Fibroblast of the aortic adventitia (primary cell): ENCODE measurements around the gene GAS7. TPM values are rescaled to one million over a fixed set of nuclear protein-coding genes. Genes with fewer than 3 reads are reported as not detected.
A peak's percentile ranks its signal among the peaks of the same experiment; 100 is the strongest.
"Not testable (repeated sequence)": the region's sequence is repeated elsewhere in the genome, so short reads cannot be mapped to it uniquely, and the experiment has no call there.

ENCODE experiments used
- DNase-seq: peaks from one replicate; pipeline ENCODE4 v3.0.0-alpha.2; 2010; ENCODE audit warnings: low read depth
- H3K4me3 ChIP-seq: 2 replicates; pipeline ENCODE4 v1.5.1; 2011; ENCODE audit warnings: low read depth, mild to moderate bottlenecking, control low read depth, low read length, moderate library complexity
- total RNA-seq: library from RNA; depleted of rRNA; stranded (reverse); fragments of >200 nt; gene quantifications from 2 replicates; pipeline ENCODE4 v1.2.3, GENCODE V29; 2012; ENCODE audit warnings: low replicate concordance
- TF ChIP-seq, protein P1 (sequence below): IDR thresholded peaks from 2 replicates; pipeline ENCODE4 v1.5.1; 2011; ENCODE audit warnings: mild to moderate bottlenecking, low read length, control low read depth, inconsistent platforms; ENCODE audit not compliant: insufficient read depth

GAS7 gene
- total RNA-seq, 1 donor: 7.0 TPM

DNA sequence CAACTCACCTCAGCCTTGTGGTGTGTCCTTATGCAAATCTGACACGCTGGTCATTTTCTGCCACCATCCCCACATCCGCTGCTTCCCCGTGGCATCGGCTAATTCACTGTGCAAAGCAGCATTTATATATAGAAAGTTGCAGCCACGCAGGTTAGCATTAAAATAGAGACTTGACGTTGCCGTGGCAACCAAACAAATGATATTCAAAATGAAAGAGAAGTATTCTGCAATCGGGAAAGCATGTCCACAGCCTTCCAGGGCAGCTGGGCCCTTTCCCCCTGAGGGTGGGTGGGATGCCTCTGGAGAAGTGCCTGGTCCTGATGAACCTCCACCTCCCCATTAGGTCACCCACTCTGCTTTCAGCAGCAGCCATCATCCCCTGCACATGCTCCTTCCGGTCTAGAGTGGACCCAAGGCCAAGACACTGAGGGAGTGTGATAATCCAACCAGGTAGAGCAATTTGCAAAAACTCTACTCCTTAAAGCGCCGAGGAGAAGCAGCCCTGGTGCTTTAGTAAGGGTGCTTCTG, 138.7 kb downstream of the GAS7 start:
- H3K4me3 ChIP-seq: no peak overlapping the region
- DNase-seq: peak; percentile 53
- TF ChIP-seq, protein P1, sequence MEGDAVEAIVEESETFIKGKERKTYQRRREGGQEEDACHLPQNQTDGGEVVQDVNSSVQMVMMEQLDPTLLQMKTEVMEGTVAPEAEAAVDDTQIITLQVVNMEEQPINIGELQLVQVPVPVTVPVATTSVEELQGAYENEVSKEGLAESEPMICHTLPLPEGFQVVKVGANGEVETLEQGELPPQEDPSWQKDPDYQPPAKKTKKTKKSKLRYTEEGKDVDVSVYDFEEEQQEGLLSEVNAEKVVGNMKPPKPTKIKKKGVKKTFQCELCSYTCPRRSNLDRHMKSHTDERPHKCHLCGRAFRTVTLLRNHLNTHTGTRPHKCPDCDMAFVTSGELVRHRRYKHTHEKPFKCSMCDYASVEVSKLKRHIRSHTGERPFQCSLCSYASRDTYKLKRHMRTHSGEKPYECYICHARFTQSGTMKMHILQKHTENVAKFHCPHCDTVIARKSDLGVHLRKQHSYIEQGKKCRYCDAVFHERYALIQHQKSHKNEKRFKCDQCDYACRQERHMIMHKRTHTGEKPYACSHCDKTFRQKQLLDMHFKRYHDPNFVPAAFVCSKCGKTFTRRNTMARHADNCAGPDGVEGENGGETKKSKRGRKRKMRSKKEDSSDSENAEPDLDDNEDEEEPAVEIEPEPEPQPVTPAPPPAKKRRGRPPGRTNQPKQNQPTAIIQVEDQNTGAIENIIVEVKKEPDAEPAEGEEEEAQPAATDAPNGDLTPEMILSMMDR: no peak

DNA sequence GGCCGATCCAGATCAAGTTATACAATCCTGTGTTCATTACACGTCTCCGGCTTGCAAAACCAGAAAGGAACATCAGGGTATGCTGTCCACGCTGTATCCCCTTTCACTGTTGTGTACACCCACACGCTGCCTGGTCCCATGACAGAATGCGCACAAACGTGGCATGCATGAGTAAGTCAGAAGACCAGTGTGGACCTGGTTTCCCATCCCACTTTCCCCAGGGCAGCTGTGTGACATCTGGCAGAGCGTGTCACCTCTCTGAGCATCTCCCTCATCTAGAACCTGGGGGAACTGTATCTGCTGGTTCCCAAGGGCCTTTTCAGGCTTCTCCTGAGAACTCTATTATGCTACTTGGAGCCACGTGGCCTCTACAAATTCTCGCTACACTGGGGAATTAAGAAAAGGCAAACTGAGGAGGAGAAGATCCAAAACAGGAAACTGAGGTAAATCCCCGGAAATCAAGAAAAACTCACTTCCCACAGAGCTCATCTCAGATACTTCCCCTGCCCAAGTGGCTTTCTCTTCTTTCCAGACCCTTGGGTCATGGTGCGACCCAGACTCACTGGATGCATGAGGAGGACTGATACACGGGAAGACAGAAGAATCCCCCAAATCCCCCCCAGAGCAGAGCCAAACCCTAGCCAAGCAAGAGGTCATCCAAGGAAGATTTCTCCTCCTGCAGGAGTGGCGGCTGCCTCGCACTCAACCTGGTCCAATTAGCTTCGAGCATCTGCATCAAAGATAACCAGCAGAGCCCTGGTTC, 139.3 kb downstream of the GAS7 start:
- H3K4me3 ChIP-seq: no peak overlapping the region
- TF ChIP-seq, protein P1: no peak
- no peak for DNase-seq

GRCh38 chr17:10057466-10057865, 140.9 kb downstream of the GAS7 start:
- not testable (repeated sequence) for H3K4me3 ChIP-seq, DNase-seq

GRCh38 chr17:10055262-10055975, 143.0 kb downstream of the GAS7 start:
- TF ChIP-seq, protein P1: no peak
- DNase-seq: no peak
- no peak overlapping the region for H3K4me3 ChIP-seq

- TF ChIP-seq, protein P1: no peak
- DNase-seq: peak; percentile 48
- H3K4me3 ChIP-seq: no peak overlapping the region
These were observed 144.4 kb downstream of the GAS7 start for GRCh38 chr17:10053782-10054540.

DNA sequence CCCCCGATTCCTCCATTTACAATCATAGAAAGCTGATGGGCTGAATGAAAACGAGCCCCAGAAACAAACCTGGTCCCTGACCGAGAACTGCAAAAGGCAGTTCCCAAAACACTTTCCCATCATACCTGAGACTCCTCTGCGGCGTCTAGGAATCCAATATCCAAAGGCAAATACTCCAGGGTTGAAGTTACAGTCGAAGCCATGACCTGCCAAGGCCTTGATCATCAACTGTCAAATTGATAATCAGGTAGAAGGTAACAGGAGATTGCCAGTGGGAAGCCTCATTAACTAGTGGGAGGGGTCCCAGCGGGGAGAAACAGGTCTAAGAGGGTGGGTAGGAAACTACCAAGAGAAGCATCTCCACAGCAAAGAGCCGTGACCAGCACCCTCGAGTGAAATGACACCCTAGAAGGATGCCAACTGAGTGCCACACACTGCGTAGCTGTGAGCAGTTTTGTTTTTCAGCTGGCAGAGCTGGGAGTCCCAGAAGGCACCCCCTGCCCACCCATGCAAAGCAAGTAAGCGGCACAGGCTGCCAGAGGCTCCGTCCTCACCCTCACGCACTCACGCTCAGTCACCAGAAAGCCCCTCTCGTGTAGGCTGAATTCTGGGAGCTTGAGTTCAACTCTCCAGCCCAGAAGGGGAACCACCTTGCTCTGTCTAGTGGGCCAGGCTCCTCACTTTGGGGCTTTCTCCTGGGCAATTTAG, 146.1 kb downstream of the GAS7 start:
- H3K4me3 ChIP-seq: no peak overlapping the region
- no peak for DNase-seq
- TF ChIP-seq, protein P1: no peak
